Measurements from ENCODE around the gene SGSM2.

Gene SGSM2

DNA sequence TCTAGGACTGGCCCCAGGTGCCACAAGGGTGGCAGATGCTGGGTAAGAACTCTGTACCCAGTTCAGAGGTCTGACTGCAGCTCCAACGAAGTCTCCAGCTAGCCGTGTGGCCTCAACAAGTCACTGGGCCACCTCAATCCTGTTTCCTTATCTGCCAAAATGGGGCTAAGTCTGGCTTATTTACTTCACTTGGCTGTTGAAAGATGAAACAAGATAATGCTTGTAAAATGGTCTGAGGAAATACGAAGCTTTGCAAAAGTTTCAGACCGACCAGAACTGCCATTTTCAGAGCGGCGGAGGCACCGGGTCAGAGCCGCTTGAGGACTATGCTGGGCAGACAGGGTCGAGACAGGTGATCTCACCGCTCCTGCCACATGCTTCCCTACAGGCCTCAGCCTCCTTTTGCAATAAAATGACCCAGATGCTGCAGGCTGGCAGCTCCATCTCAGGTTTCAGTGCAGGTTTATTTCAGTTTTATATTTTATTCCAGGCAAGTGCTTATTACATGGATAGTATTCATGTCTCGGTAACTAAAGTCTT lies 46.4 kb downstream of the SGSM2 start:
- peaks cover 2% of the 10 kb centered on the region for H3K4me1 ChIP-seq (ENCODE audit: control insufficient read depth, insufficient read depth, low read length)
- H3K4me3 ChIP-seq (ENCODE audit: low read depth, low read length) = no peak overlapping the region
- H3K27me3 ChIP-seq (ENCODE audit: control insufficient read depth, insufficient read depth, low read length) = no peaks in the 10 kb centered on the region
- H3K9ac ChIP-seq (ENCODE audit: low read depth, low read length) = peak overlapping the region; percentile 16
- no peaks in the 10 kb centered on the region for H3K9me3 ChIP-seq (ENCODE audit: control insufficient read depth, insufficient read depth, low read length)
- peaks cover 19% of the 10 kb centered on the region for H3K36me3 ChIP-seq (ENCODE audit: control insufficient read depth, insufficient read depth, low read length)

DNA sequence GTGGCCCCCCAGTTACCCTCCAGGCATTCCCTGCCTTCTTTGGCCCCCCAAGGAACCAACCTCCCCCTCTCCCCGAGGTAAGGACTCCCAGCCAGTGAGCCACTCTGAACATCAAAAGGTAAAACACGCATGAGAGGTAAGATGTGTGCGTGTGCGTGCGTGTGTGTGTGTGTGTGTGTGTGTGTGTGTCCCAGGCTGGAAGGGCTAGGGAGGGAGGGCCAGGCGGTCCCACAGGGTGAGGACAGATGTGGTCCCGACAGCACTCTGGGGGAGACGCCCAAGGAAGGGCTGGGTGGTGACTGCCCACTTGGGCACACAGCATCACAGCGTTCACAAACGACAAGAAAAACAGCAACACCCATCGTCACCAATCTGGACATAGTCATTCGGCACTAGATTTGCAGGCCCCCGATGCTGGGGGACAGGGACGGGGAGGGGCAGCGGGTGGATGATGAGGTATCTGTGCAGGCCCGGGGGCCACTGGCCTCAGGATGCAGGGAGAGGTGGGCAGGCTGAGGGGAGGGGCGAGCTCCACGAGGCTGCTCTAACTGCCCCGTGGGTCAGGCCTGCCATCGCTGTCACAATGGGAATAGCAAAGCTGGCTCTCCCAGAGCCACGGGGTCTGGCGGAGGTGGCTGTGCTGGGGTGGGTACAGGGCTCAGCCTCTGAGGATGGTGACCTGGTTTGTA lies 47.3 kb downstream of the SGSM2 start:
- H3K27me3 ChIP-seq (ENCODE audit: control insufficient read depth, insufficient read depth, low read length) = no peaks in the 10 kb centered on the region
- H3K9ac ChIP-seq (ENCODE audit: low read depth, low read length) = no peak overlapping the region
- H3K36me3 ChIP-seq (ENCODE audit: control insufficient read depth, insufficient read depth, low read length) = peaks cover 14% of the 10 kb centered on the region
- peaks cover 2% of the 10 kb centered on the region for H3K4me1 ChIP-seq (ENCODE audit: control insufficient read depth, insufficient read depth, low read length)
- H3K9me3 ChIP-seq (ENCODE audit: control insufficient read depth, insufficient read depth, low read length) = no peaks in the 10 kb centered on the region
- no peak overlapping the region for H3K4me3 ChIP-seq (ENCODE audit: low read depth, low read length)

DNA sequence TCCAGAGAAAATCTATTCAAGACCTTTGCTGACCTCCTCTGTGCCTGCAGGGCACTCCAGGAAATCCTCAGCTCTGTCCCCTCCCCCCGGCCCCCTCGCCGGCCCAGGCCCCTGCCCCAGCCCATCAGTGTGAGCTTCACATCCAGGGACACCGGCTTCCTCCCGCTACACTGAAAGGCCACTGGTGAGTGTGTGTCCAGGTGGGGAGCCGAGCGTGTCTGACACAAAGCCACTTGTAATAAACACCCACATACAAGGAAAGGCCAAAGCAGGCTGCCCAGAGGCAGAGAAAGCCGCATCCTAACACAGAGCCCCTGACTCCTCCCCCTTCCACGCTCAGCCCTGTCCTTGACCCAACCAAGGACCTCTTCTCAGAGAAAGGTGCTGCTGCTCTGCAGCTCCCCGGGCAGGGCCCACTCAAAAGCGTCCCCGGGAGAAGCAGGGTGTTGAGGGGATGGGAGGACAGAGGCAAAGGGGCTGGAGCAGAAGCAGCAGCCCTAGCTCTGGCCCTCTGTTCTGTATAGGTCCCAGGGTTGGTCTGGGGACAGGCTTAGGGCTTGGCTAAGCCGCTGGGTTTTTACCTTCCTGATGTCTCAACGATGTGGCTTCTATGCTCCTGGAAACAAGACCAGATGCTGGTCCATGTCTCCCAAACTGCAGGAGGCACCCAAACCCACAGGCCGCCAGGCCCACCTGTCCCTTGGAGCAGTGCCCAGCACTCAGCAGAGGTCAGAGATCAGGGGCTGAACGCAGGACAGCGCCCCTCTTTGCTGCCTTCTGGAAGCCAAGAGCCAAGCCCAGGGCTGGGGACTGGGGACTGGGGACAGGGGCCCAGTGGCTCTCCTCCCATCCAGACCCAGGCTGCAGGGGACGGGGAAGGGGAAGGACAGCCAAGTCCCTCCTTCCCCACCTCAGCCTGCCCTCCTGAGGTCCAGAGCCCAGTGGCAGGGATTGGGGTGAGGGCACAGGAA lies 48.2 kb downstream of the SGSM2 start:
- Histone ChIP-seq H3K27me3 (ENCODE audit: control insufficient read depth, insufficient read depth, low read length) (no peaks in the 10 kb centered on the region), H3K9me3 (ENCODE audit: control insufficient read depth, insufficient read depth, low read length) (no peaks in the 10 kb centered on the region), H3K4me3 (ENCODE audit: low read depth, low read length) (no peak overlapping the region), H3K9ac (ENCODE audit: low read depth, low read length) (no peak overlapping the region), H3K4me1 (ENCODE audit: control insufficient read depth, insufficient read depth, low read length) (peaks cover 2% of the 10 kb centered on the region), H3K36me3 (ENCODE audit: control insufficient read depth, insufficient read depth, low read length) (peaks cover 10% of the 10 kb centered on the region)

DNA sequence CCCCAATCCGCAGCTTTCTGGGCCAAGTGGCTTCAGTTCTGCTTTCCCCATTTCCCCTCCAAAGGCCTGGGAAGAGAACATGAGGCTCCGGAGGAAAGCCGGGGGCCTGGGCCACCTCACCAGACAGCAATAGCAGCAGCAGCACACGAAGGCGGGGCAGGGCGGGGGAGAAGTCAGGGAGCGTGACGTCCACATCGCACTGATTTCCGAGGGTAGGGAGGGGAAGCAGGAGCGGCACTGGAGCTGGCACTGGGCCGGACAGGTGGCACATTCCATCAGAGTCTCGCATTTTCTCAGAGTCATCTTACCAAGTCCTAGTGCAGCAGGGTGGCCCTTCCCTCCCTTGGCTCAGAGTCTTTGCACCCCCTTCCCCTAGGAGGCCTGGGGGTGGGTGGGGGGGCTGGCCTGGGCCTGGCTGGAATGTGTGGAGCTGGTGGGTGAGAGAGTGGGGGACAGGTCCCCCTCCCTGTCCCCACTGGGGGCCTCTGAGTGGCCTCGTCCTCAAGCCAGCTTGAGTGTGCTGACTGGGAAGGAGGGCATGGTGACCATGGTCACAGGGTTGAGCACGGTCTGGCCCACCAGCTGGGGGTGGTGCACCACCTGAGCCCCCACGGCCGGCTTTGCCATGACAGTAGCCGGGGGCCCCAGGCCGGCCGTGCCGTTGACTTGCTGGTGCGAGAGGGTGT lies 49.2 kb downstream of the SGSM2 start:
- peaks cover 2% of the 10 kb centered on the region for H3K4me1 ChIP-seq (ENCODE audit: control insufficient read depth, insufficient read depth, low read length)
- H3K4me3 ChIP-seq (ENCODE audit: low read depth, low read length) = no peak overlapping the region
- no peak overlapping the region for H3K9ac ChIP-seq (ENCODE audit: low read depth, low read length)
- no peaks in the 10 kb centered on the region for H3K27me3 ChIP-seq (ENCODE audit: control insufficient read depth, insufficient read depth, low read length)
- no peaks in the 10 kb centered on the region for H3K9me3 ChIP-seq (ENCODE audit: control insufficient read depth, insufficient read depth, low read length)
- peaks cover 10% of the 10 kb centered on the region for H3K36me3 ChIP-seq (ENCODE audit: control insufficient read depth, insufficient read depth, low read length)

DNA sequence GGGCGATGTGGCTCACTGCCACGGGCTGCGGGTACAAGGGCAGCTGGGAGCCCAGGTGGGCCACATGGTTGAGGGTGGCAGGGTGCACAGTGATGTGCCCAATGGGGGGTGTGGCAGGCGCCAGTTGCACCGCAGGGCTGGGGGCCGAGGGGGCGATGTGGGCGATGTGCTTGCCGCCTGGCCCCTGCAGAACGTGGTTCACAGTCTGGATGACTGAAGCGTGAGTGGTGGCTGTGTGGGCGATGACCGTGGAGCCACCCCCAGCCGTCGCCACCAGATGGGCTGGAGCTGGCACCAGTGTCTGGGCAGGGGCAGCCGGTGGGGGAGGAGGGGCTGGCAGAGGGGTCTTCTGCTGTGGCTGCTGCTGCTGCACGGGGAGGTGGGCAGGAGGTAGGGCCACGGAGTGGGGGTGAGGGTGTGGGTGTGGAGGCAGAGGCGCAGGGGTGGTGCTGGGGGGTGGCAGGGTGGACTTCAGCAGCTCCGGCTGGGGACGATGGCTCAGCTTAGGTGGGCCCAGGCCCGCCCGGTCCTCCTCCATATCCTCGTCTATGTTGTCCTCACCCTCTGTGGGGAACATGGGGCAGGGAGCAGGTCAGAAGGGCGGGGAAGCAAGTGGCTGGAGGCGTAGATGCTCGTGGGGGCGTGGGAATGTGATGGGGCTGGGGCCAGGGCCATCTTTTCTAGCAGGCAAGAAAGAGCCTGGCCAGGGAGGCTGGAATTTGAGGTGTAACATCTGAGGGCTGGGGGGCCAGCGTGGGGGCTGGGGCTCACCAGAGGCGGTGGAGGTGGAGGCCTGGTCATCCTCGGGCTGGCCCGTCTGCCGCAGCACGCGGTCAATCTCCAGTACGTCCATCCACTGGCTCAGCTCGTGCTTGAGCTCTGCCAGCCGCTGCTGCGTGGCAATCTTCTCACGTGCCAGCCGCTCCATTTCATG lies 50.1 kb downstream of the SGSM2 start:
- Histone ChIP-seq H3K4me1 (ENCODE audit: control insufficient read depth, insufficient read depth, low read length) (peaks cover 2% of the 10 kb centered on the region), H3K9ac (ENCODE audit: low read depth, low read length) (no peak overlapping the region), H3K4me3 (ENCODE audit: low read depth, low read length) (no peak overlapping the region), H3K36me3 (ENCODE audit: control insufficient read depth, insufficient read depth, low read length) (peaks cover 10% of the 10 kb centered on the region), H3K27me3 (ENCODE audit: control insufficient read depth, insufficient read depth, low read length) (no peaks in the 10 kb centered on the region), H3K9me3 (ENCODE audit: control insufficient read depth, insufficient read depth, low read length) (no peaks in the 10 kb centered on the region)

DNA sequence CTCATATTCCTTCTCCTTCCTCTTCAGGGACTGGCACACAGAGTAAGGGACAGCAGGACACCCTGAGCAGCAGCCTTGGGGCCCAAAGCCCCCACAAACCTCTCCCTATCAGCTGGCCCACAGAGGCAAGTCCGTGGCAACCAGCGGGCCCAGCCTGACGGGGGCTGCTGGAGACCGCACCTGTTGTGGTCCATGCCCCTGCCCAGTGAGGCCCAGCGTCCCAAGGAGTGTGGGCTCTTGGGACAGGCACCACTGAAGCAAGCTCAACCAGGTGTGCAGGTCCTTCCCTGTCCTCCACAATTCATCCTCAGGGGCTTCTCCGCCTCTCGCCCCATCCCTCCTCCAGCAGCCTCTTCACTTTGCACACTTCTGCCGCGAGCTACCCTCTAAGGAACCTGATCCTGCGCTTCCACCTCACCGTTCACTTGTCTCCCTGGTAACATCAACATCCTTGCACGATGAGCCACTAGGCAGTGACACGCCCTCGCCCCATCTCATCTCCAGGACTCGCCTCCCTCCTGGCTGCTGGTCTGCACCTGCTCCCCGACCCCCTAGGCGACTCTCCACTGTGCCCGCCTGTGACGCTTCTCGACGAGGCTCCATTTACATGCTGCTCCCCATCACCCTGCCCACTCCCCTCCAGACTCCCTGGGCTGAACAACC lies 50.9 kb downstream of the SGSM2 start:
- Histone ChIP-seq H3K9me3 (ENCODE audit: control insufficient read depth, insufficient read depth, low read length) (no peaks in the 10 kb centered on the region), H3K36me3 (ENCODE audit: control insufficient read depth, insufficient read depth, low read length) (peaks cover 10% of the 10 kb centered on the region), H3K27me3 (ENCODE audit: control insufficient read depth, insufficient read depth, low read length) (no peaks in the 10 kb centered on the region), H3K4me3 (ENCODE audit: low read depth, low read length) (no peak overlapping the region), H3K9ac (ENCODE audit: low read depth, low read length) (peak overlapping the region; percentile 39), H3K4me1 (ENCODE audit: control insufficient read depth, insufficient read depth, low read length) (peaks cover 2% of the 10 kb centered on the region)

DNA sequence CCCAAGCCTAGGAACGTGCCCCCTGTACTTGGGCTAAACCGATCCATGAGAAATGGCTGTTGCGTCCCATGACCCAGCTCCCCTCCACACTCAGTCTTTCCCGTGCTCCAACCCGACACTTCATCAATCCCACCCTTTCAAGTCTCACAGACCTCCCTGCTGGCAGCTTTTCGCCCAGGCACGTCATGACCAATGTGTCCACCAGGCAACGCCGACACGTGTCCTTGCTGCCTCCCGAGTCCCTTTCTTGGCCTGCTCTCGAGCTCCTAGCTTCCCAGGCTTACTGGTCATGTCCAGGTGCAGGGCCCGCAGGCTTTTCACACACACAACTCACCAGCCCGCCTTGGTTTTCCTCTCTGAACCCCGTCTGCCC lies 51.4 kb downstream of the SGSM2 start:
- H3K27me3 ChIP-seq (ENCODE audit: control insufficient read depth, insufficient read depth, low read length) = no peaks in the 10 kb centered on the region
- no peaks in the 10 kb centered on the region for H3K9me3 ChIP-seq (ENCODE audit: control insufficient read depth, insufficient read depth, low read length)
- peak overlapping the region; percentile 39 for H3K9ac ChIP-seq (ENCODE audit: low read depth, low read length)
- H3K4me3 ChIP-seq (ENCODE audit: low read depth, low read length) = no peak overlapping the region
- H3K4me1 ChIP-seq (ENCODE audit: control insufficient read depth, insufficient read depth, low read length) = peaks cover 2% of the 10 kb centered on the region
- H3K36me3 ChIP-seq (ENCODE audit: control insufficient read depth, insufficient read depth, low read length) = peaks cover 10% of the 10 kb centered on the region

DNA sequence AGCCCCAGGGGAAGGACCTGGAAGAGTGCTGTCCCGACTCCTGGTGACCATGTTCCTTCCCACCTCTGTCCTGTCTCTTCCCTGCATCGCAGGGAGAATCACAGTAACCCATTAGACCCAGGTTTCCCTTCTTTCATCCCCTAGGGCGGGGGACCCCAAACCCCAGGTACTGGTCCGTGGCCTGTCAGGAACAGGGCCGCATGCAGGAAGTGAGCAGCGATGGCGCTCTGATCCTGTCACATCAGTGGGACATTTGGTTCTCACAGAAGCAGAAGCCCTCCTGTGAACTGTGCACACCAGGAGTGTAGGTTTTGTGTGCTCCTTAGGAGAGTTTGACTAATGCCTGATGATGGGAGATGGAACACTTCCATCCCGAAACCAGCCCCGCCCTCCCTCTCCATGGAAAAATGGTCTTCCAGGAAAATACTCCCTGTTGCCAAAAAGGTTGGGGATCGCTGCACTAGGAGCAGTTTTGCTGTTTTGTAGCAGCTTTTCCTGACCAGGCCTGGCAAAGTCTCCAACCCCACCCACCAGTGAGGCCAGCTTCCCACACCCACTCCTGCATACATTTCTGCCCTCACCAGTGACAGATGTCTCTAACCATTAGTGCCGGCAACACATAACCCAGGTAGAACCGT lies 53.0 kb downstream of the SGSM2 start:
- H3K36me3 ChIP-seq (ENCODE audit: control insufficient read depth, insufficient read depth, low read length) = peaks cover 10% of the 10 kb centered on the region
- H3K27me3 ChIP-seq (ENCODE audit: control insufficient read depth, insufficient read depth, low read length) = no peaks in the 10 kb centered on the region
- H3K9ac ChIP-seq (ENCODE audit: low read depth, low read length) = no peak overlapping the region
- no peak overlapping the region for H3K4me3 ChIP-seq (ENCODE audit: low read depth, low read length)
- H3K4me1 ChIP-seq (ENCODE audit: control insufficient read depth, insufficient read depth, low read length) = peaks cover 2% of the 10 kb centered on the region
- no peaks in the 10 kb centered on the region for H3K9me3 ChIP-seq (ENCODE audit: control insufficient read depth, insufficient read depth, low read length)

DNA sequence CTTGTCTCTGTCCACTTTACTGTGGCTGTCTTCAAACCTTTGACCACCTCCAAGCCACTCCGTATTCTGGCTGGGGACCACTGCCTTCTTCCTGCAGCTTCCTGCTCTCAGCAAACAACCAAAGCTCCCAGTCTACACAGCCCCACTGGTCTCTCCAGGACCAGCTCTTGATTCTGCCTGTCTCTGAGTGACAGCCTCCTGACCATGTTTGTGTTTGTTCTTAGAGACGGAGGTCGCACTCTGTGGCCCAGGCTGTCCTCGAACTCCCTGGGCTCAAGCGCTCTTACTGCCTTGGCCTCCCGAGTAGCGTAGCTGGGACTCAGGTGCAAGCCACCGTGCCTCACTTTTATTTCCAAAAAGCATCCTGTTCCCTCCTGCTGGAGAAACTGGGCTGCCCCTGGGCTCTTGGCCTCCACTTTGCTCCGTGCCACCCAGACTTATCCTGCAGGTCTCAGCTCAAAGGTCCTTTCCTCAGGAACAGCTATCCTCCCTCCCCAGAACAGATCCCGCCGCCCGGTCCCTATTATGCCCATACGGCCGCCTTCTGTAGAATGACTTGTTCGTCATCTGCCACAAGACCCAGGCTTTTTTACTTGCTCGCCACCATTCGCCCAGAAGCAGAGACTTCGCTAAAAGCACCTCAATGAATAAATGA lies 54.4 kb downstream of the SGSM2 start:
- Histone ChIP-seq H3K27me3 (ENCODE audit: control insufficient read depth, insufficient read depth, low read length) (no peaks in the 10 kb centered on the region), H3K4me3 (ENCODE audit: low read depth, low read length) (peak overlapping the region; percentile 71), H3K9ac (ENCODE audit: low read depth, low read length) (peak overlapping the region; percentile 73), H3K4me1 (ENCODE audit: control insufficient read depth, insufficient read depth, low read length) (peaks cover 10% of the 10 kb centered on the region), H3K9me3 (ENCODE audit: control insufficient read depth, insufficient read depth, low read length) (no peaks in the 10 kb centered on the region), H3K36me3 (ENCODE audit: control insufficient read depth, insufficient read depth, low read length) (peaks cover 5% of the 10 kb centered on the region)

All from iPS-15b (cell line).